ENCODE data around the gene RASSF4.

The RASSF4 gene

DNA sequence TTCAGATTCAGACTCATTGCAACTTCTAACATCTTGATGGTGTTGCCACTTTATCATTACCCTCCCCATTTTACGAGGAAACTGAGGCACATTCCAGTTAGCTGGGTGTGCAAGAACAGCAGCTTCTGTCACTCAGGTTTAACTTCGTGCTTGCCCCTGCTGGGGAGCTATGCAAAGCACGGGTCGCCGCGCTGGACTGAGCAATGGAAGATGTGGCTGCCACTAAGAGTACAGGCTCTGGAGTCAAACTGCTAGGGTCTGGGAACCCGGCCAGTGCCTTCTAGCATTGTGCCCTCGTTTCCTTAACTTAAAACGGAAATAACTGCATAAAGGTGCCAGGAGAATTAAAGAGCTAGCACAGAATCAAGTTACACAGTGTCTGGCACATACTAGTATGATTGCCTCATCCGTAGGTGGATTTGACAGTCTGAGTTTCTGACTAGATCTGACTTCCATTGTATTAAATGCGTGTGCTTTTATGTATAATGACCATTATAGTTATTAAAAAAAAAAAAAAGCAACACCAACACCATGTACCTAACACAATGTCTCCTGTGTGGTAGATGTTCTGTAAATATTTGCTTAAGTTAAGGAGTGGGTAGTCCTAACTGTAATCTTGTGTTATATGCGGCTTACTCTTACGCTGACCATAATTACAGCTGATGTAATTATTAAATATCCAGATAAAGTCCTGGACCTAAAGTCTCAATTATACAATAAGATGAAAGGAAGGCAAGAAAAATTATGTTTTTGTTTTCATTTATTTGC is 42.0 kb downstream of the RASSF4 start:
- Histone ChIP-seq H3K27me3 (ENCODE audit: insufficient read depth, poor library complexity, severe bottlenecking) (no peaks in the 10 kb centered on the region), H3K27ac (replicated peaks) (peak overlapping the region; percentile 59), H3K4me3 (replicated peaks; ENCODE audit: insufficient read depth, low read length) (peak overlapping the region; percentile 46)
- no peak for TF ChIP-seq POLR2AphosphoS5 (IDR thresholded peaks at IDR 0.05; ENCODE audit: low read depth)
- TF ChIP-seq, protein P1, sequence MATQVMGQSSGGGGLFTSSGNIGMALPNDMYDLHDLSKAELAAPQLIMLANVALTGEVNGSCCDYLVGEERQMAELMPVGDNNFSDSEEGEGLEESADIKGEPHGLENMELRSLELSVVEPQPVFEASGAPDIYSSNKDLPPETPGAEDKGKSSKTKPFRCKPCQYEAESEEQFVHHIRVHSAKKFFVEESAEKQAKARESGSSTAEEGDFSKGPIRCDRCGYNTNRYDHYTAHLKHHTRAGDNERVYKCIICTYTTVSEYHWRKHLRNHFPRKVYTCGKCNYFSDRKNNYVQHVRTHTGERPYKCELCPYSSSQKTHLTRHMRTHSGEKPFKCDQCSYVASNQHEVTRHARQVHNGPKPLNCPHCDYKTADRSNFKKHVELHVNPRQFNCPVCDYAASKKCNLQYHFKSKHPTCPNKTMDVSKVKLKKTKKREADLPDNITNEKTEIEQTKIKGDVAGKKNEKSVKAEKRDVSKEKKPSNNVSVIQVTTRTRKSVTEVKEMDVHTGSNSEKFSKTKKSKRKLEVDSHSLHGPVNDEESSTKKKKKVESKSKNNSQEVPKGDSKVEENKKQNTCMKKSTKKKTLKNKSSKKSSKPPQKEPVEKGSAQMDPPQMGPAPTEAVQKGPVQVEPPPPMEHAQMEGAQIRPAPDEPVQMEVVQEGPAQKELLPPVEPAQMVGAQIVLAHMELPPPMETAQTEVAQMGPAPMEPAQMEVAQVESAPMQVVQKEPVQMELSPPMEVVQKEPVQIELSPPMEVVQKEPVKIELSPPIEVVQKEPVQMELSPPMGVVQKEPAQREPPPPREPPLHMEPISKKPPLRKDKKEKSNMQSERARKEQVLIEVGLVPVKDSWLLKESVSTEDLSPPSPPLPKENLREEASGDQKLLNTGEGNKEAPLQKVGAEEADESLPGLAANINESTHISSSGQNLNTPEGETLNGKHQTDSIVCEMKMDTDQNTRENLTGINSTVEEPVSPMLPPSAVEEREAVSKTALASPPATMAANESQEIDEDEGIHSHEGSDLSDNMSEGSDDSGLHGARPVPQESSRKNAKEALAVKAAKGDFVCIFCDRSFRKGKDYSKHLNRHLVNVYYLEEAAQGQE (IDR thresholded peaks at IDR 0.05; ENCODE audit: insufficient replicate concordance, low read depth): no peak
- no peak for TF ChIP-seq SPI1 (IDR thresholded peaks at IDR 0.05; ENCODE audit: borderline replicate concordance, low read depth)
- TF ChIP-seq GABPA (IDR thresholded peaks at IDR 0.05; ENCODE audit: low read depth): no peak
- TF ChIP-seq, protein P2, sequence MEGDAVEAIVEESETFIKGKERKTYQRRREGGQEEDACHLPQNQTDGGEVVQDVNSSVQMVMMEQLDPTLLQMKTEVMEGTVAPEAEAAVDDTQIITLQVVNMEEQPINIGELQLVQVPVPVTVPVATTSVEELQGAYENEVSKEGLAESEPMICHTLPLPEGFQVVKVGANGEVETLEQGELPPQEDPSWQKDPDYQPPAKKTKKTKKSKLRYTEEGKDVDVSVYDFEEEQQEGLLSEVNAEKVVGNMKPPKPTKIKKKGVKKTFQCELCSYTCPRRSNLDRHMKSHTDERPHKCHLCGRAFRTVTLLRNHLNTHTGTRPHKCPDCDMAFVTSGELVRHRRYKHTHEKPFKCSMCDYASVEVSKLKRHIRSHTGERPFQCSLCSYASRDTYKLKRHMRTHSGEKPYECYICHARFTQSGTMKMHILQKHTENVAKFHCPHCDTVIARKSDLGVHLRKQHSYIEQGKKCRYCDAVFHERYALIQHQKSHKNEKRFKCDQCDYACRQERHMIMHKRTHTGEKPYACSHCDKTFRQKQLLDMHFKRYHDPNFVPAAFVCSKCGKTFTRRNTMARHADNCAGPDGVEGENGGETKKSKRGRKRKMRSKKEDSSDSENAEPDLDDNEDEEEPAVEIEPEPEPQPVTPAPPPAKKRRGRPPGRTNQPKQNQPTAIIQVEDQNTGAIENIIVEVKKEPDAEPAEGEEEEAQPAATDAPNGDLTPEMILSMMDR (IDR thresholded peaks at IDR 0.05; ENCODE audit: insufficient read depth, low read length): no peak
- DNase-seq (ENCODE audit: low read depth in 1 of 2, low spot score in 1 of 2): peak in 1 of 2 experiments; percentile 47

DNA sequence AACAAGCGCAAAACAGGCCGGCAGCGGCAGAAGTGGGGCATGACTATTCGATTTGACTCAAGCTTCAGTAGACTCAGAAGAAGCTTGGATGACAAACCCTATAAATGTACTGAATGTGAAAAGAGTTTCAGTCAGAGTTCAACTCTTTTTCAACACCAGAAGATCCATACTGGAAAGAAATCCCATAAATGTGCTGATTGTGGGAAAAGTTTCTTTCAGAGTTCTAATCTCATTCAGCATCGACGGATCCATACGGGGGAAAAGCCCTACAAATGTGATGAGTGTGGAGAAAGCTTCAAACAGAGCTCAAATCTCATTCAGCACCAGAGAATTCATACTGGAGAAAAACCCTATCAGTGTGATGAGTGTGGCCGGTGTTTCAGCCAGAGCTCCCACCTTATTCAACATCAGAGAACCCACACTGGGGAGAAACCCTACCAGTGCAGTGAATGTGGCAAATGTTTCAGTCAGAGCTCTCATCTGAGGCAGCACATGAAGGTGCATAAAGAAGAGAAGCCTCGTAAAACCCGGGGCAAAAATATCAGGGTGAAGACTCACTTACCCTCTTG is 43.9 kb downstream of the RASSF4 start:
- no peak for DNase-seq (ENCODE audit: low read depth in 1 of 2, low spot score in 1 of 2)
- no peak overlapping the region for H3K4me3 ChIP-seq (replicated peaks; ENCODE audit: insufficient read depth, low read length)
- TF ChIP-seq GABPA (IDR thresholded peaks at IDR 0.05; ENCODE audit: low read depth) (no peak), SPI1 (IDR thresholded peaks at IDR 0.05; ENCODE audit: borderline replicate concordance, low read depth) (no peak), POLR2AphosphoS5 (IDR thresholded peaks at IDR 0.05; ENCODE audit: low read depth) (no peak)
- TF ChIP-seq, protein P1 (IDR thresholded peaks at IDR 0.05; ENCODE audit: insufficient replicate concordance, low read depth): no peak
- TF ChIP-seq, protein P2 (IDR thresholded peaks at IDR 0.05; ENCODE audit: insufficient read depth, low read length): no peak
- no peaks in the 10 kb centered on the region for H3K27me3 ChIP-seq (ENCODE audit: insufficient read depth, poor library complexity, severe bottlenecking)
- no peak overlapping the region for H3K27ac ChIP-seq (replicated peaks)

DNA sequence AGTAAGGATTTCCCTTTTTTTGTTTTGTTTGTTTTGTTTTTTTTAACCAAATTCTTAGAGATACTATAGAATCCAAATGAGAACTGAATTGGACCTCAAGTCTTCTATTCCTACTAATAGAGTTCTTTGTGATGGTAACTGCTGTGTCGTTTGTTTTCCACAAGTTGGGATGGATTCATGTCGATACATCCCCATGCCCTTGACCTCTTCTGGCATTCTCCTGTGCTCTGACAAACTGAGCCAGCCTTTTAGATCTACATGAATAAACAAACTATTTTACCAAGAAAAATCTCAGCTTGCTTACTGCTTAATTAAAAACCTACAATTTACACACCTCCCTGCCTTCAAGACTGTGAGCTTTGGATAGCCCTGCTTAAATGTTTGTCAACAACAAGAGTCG is 45.1 kb downstream of the RASSF4 start:
- H3K27me3 ChIP-seq (ENCODE audit: insufficient read depth, poor library complexity, severe bottlenecking): no peaks in the 10 kb centered on the region
- TF ChIP-seq, protein P1 (IDR thresholded peaks at IDR 0.05; ENCODE audit: insufficient replicate concordance, low read depth): no peak
- TF ChIP-seq POLR2AphosphoS5 (IDR thresholded peaks at IDR 0.05; ENCODE audit: low read depth) (no peak), GABPA (IDR thresholded peaks at IDR 0.05; ENCODE audit: low read depth) (no peak), SPI1 (IDR thresholded peaks at IDR 0.05; ENCODE audit: borderline replicate concordance, low read depth) (no peak)
- TF ChIP-seq, protein P2 (IDR thresholded peaks at IDR 0.05; ENCODE audit: insufficient read depth, low read length): no peak
- DNase-seq (ENCODE audit: low read depth in 1 of 2, low spot score in 1 of 2): no peak
- H3K4me3 ChIP-seq (replicated peaks; ENCODE audit: insufficient read depth, low read length): no peak overlapping the region
- no peak overlapping the region for H3K27ac ChIP-seq (replicated peaks)
